GM18909 (cell line): Measurements from ENCODE around the gene LIPM.
A peak's percentile ranks its signal among the peaks of the same experiment; 100 is the strongest.
"Not testable (repeated sequence)": the region's sequence is repeated elsewhere in the genome, so short reads cannot be mapped to it uniquely, and the experiment has no call there.

Experiments
- ATAC-seq: cut with Tn5 transposase; IDR thresholded peaks from one replicate; pipeline ENCODE4 v1.9.1; 2021; ENCODE audit warnings: mild to moderate bottlenecking; ENCODE audit not compliant: unreplicated experiment, poor library complexity

The LIPM gene

GRCh38 chr10:88835910-88836221 lies 33.3 kb downstream of the LIPM start:
- ATAC-seq: peak; percentile 27

DNA sequence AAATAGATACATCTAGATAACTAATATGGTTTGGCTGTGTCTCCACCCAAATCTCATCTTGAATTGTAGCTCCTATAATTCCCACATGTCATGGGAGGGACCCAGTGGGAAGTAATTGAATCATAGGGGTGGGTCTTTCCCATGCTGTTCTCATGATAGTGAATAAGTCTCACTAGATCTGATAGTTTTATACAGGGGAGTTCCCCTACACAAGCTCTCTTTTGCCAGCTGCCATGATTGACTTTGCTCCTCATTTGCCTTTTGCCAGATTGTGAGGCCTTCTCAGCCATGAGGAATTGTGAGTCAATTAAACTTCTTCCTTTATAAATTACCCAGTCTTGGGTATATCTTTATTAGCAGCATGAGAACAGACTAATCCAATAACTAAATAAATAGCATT lies 35.1 kb downstream of the LIPM start:
- not testable (repeated sequence) for ATAC-seq

DNA sequence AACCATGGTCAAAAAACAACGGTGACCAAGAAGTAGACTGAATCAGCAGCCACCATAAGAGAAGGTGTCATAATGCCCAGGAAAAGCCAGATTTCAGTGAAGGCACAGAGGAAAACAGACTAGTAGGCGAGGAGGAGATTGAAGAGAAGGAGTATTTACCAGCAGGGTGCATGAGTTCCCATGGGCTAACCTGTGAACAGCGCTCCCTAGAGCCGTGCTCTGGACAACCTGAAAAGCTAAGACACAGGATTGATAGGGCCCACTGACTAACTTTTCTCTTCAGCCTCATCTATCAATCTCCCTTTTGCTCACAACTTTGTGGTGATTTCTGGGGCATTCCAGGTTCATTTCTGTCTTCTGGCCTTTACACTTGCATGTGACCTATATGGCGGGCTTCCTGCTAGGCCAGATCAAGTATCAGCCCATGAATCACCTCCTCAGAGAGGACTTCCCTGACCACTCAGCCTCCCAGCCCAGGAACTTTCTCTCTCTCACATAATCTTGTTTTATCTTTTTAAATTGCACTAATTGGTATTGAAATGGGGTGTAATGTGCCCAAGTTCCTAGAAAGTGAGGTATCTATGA lies 36.3 kb downstream of the LIPM start:
- no peak for ATAC-seq

- no peak for ATAC-seq
Observed at GRCh38 chr10:88840104-88840503, 37.6 kb downstream of the LIPM start.

GRCh38 chr10:88840881-88841280 lies 38.4 kb downstream of the LIPM start:
- ATAC-seq: no peak

GRCh38 chr10:88841316-88842111 lies 39.0 kb downstream of the LIPM start:
- no peak for ATAC-seq

GRCh38 chr10:88843171-88843570 lies 40.6 kb downstream of the LIPM start:
- ATAC-seq: no peak

DNA sequence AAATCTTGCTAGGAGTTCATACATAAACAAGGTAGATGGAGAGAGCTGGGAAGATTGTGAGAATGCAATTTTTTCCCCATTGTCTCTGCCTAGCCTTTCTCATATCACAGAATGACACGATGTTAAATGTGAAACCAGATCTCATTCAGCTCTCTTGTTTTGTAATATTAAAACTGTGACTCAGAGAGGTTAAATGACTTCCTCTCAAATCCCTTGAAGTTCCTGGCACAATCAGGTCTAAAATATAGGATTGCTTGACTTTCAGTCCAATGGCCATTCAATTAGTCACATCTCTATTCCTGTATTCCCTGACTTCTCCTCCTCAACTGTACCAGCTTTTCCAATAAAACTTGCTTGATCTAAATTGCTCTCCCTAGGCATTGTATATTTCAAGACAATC lies 46.0 kb downstream of the LIPM start:
- no peak for ATAC-seq

GRCh38 chr10:88849234-88849633 lies 46.7 kb downstream of the LIPM start:
- ATAC-seq: no peak

DNA sequence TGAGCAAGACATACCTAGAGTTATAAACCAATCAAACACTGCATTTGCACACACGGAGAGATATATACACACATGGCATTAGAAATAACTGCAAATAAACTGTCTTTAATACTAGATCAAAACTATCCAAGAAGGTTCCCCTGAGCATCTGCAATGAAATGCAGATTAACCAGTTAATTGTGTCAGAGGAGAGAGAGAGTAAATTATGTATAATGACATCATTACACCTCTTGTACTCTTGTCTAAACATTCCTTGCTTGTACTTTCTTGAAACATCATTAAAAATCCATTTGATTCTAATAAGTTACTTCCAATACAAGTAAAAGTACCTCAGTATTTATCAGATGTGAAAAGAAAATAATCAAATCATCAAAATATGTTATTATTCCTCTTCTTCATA lies 48.2 kb downstream of the LIPM start:
- ATAC-seq: no peak

DNA sequence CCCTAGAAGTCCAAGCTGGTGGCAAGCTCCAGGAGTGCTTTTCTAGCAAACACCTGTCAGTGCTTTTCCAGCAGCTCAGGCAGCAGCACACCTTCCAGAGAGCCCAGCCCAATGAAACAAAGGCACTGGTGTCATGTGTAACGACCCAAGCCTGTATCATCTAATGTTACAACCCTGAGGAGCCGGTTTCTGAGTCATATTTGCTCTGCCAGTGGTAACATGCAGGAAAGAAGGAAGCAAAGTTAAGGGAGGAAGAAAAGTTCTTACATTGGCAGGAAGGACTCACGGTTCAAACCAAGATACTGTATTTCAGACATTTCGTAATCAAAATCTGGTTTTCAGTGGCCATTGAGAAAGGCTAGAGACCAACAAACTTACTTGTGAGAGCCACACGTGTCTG lies 49.2 kb downstream of the LIPM start, which contains the start of gene ANKRD22:
Gene ANKRD22 (minus strand): TSS at position 139 of the 400 bp plus-strand sequence. CDS start 237 bp downstream, outside the sequence.
- no peak for ATAC-seq

DNA sequence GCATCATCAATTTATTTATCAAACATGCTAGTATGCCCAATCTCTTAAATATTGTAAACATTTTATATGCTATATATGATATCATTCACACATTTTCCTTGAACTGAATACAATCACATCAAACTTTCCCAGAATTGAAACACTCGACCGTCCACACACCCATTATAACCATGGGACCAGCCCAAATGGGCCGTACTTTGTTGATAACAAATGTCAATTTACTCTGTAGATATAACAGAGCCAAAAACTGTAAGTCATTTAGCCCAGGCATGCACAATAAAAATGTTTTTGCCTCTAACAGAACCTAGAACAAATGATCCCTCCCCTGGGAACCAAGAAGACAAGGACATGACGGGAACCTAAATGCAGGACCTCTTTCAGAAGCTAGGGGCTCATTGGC lies 49.8 kb downstream of the LIPM start:
- ATAC-seq: no peak

GRCh38 chr10:88853155-88853881 lies 50.8 kb downstream of the LIPM start:
- no peak for ATAC-seq

DNA sequence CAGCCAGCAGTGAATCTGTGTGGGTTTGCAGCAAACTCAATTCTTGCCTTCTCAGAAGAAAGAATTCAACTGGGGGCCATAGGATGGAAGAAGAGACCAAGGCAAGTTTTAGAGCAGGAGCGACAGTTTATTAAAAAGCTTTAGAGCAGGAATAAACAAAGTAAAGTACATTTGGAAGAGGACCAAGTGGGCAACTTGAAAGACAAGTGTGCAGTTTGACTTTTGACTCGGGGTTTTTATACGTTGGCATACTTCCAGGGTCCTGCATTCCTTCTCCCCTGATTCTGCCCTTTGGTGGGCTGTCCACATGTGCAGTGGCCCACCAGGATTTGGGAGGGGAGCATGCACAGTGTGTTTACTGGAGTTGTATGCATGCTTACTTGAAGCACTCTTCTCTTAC lies 52.2 kb downstream of the LIPM start:
- no peak for ATAC-seq

GRCh38 chr10:88857831-88858230 lies 55.3 kb downstream of the LIPM start:
- ATAC-seq: no peak

DNA sequence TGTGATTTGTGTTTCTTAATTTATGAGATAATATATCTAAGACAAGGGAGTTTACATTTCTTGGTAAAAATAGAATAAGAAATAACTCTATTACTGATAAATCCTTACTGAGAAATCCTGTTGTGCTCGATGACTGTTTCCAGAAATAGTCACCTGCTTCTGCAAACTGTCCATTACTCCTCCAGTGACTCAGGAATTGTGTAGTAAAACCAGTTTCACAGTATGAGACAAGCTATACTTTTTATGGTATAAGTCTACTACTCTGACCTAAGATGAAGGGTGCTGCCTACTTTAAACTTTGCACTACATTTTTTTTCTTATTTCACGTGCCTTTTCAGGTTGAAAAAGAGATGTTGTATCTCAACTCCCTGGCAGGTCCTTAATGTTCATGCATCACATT lies 56.0 kb downstream of the LIPM start:
- no peak for ATAC-seq

GRCh38 chr10:88861036-88861435 lies 58.5 kb downstream of the LIPM start:
- no peak for ATAC-seq

DNA sequence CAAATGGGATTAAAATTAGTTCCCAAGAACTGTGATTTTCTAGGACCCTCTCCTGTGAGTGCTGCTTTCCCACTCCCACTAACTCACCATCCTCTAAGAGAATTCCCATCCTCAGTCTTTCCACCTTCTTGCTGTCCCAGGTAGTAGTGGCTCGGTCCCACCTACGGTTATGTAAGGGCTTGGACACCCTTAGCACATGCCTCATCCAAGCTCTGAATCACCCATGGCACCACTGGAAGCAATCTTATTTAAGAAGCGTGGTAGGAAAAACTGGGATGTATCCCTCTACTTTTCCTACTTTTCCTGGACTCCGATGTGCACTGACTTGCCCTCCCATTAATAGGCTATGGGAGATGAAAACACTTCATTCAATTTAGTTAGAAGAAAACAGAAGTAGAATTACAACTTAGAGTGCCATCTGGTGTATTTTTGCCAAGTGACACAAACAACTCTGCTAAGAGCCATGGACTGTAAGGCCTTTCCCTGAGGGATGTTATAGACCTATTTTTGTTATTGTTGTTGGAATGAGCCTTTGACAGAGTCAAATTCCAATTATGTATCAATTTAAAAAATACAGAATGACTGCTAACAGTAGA lies 62.8 kb downstream of the LIPM start:
- no peak for ATAC-seq

- no peak for ATAC-seq
Observed at GRCh38 chr10:88866454-88866853, 63.9 kb downstream of the LIPM start.

- ATAC-seq: no peak
Observed at GRCh38 chr10:88870089-88870488, 67.6 kb downstream of the LIPM start.
